Fibroblast of lung (primary cell): Measurements from ENCODE around the gene SEMA3B. TPM values are rescaled to one million over a fixed set of nuclear protein-coding genes. Genes with fewer than 3 reads are reported as not detected.
"Not testable (repeated sequence)": the region's sequence is repeated elsewhere in the genome, so short reads cannot be mapped to it uniquely, and the experiment has no call there.

ENCODE experiments used
- DNase-seq, 2 donors: peaks; one replicate each; pipeline versions ENCODE4 v3.0.0 to v3.0.0-alpha.2; 2010; ENCODE audit warnings: low read depth in 2 of 2
- H2AFZ ChIP-seq: 2 replicates; pipeline ENCODE4 v1.5.1; 2012; ENCODE audit warnings: low read length, control low read depth, inconsistent platforms
- H3K27ac ChIP-seq: 2 replicates; pipeline ENCODE4 v1.5.1; 2011; ENCODE audit warnings: low read length, control low read depth; ENCODE audit not compliant: insufficient read depth
- H3K27me3 ChIP-seq: 2 replicates; pipeline ENCODE4 v1.5.1; 2011; ENCODE audit warnings: mild to moderate bottlenecking, low read length; ENCODE audit not compliant: control insufficient read depth, insufficient read depth
- H3K36me3 ChIP-seq: 2 replicates; pipeline ENCODE4 v1.5.1; 2011; ENCODE audit warnings: low read length; ENCODE audit not compliant: control insufficient read depth, insufficient read depth
- H3K4me1 ChIP-seq: 2 replicates; pipeline ENCODE4 v1.5.1; 2011; ENCODE audit warnings: low read length; ENCODE audit not compliant: control insufficient read depth, insufficient read depth; ENCODE audit errors: extremely low read depth
- H3K4me2 ChIP-seq: 2 replicates; pipeline ENCODE4 v1.5.1; 2011; ENCODE audit warnings: low read length, control low read depth; ENCODE audit not compliant: insufficient read depth; ENCODE audit errors: extremely low read depth
- H3K4me3 ChIP-seq, 4 experiments: fragments of 200-600 bp in 1 of 4; sonication (generic) in 1 of 4; replicated peaks in 1 of 4; 2 replicates each; pipeline ENCODE4 v1.5.1; 2011 to 2016; ENCODE audit warnings: low read length in 4 of 4, low read depth in 3 of 4, mild to moderate bottlenecking in 3 of 4, control low read depth in 2 of 4, inconsistent platforms in 1 of 4, mixed read lengths in 1 of 4; ENCODE audit not compliant: insufficient read depth in 1 of 4; ENCODE audit errors: control extremely low read depth in 1 of 4
- H3K79me2 ChIP-seq: 2 replicates; pipeline ENCODE4 v1.5.1; 2012; ENCODE audit warnings: mild to moderate bottlenecking, low read length, inconsistent platforms; ENCODE audit not compliant: control insufficient read depth, insufficient read depth
- H3K9ac ChIP-seq: 2 replicates; pipeline ENCODE4 v1.5.1; 2011; ENCODE audit warnings: mild to moderate bottlenecking, low read length, control low read depth; ENCODE audit not compliant: insufficient read depth
- H3K9me3 ChIP-seq: 2 replicates; pipeline ENCODE4 v1.5.1; 2012; ENCODE audit warnings: low read depth, low read length; ENCODE audit not compliant: control insufficient read depth, insufficient read depth
- H4K20me1 ChIP-seq: 2 replicates; pipeline ENCODE4 v1.5.1; 2011; ENCODE audit warnings: low read length; ENCODE audit not compliant: control insufficient read depth, insufficient read depth; ENCODE audit errors: extremely low read depth
- EZH2 ChIP-seq: IDR thresholded peaks from 2 replicates; pipeline ENCODE4 v1.5.1; 2012; ENCODE audit warnings: low read length, control low read depth, mild to moderate bottlenecking; ENCODE audit errors: missing control alignments
- polyA plus RNA-seq, 2 donors: library from polyadenylated mRNA; depleted of rRNA in 1 of 2; stranded (reverse) in 1 of 2; unstranded in 1 of 2; fragments of >200 nt; gene quantifications; 2 replicates each; pipeline ENCODE4 v1.2.1, GENCODE V29; 2011 to 2012; ENCODE audit warnings: missing spikeins in 1 of 2
- total RNA-seq: library from RNA; depleted of rRNA; stranded (reverse); fragments of >200 nt; gene quantifications from 2 replicates; pipeline ENCODE4 v1.2.1, GENCODE V29; 2014
- TF ChIP-seq, protein P1 (sequence below), 2 donors: IDR thresholded peaks in 1 of 2; conservative IDR thresholded peaks in 1 of 2; 1 replicate in 1 of 2; 2 replicates in 1 of 2; pipeline ENCODE4 v1.5.1; 2011 to 2012; ENCODE audit warnings: low read length in 2 of 2, control low read depth in 1 of 2, inconsistent platforms in 1 of 2, low read depth in 1 of 2, mild to moderate bottlenecking in 1 of 2

SEMA3B gene
- total and polyA plus RNA-seq, 2 donors (not counting 1 experiment from before 2014, with no cell fraction given): 23.5 to 85.2 TPM

DNA sequence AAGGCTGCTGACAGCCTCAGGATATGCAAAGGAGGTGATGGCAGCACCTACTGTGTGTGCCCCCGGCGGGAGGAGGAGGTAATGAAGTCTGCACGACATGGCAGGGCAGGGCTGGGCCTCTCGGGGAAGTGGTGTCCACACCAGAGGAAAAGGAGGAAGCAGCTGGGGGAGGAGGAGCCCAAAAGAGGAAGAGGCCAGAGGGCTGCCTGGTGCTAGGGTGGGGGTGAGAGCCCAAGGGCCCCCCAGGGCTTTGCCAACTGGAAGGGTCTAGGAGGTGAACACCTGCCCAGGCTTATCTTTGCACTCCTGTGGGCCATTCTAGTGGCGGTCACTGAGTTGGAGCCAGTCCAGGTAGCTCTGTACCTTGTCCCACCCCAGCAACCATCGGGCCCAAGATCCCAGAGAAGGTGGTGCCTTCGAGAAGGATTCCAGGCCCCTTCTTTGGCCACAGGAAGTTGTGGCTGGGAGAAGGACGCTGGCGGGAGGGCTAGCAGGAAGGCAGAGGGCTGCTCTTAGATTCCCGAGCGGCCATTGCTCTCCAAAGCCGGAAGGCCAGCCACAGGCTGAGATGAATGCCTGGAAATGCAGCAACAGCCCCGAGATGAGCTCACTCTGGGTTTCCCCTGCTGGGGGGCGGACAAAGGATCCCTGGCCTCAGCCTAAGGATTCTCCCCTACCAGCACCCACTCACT lies 25.9 kb upstream of the SEMA3B start:
- Histone ChIP-seq H3K4me3 (peak overlapping the region in 1 of 4 experiments; percentile 7), H3K4me2 (no peak overlapping the region), H2AFZ (no peak overlapping the region), H3K79me2 (peaks cover 95% of the 10 kb centered on the region), H3K4me1 (peaks cover 51% of the 10 kb centered on the region), H3K27ac (peak overlapping the region; percentile 52), H4K20me1 (no peaks in the 10 kb centered on the region), H3K9me3 (no peaks in the 10 kb centered on the region), H3K9ac (peak overlapping the region; percentile 9), H3K36me3 (peaks cover 14% of the 10 kb centered on the region), H3K27me3 (no peaks in the 10 kb centered on the region)
- DNase-seq: peak in 1 of 2 donors; percentile 76
- TF ChIP-seq, protein P1, sequence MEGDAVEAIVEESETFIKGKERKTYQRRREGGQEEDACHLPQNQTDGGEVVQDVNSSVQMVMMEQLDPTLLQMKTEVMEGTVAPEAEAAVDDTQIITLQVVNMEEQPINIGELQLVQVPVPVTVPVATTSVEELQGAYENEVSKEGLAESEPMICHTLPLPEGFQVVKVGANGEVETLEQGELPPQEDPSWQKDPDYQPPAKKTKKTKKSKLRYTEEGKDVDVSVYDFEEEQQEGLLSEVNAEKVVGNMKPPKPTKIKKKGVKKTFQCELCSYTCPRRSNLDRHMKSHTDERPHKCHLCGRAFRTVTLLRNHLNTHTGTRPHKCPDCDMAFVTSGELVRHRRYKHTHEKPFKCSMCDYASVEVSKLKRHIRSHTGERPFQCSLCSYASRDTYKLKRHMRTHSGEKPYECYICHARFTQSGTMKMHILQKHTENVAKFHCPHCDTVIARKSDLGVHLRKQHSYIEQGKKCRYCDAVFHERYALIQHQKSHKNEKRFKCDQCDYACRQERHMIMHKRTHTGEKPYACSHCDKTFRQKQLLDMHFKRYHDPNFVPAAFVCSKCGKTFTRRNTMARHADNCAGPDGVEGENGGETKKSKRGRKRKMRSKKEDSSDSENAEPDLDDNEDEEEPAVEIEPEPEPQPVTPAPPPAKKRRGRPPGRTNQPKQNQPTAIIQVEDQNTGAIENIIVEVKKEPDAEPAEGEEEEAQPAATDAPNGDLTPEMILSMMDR (conservative IDR thresholded peaks at IDR 0.05 in 1 of 2, IDR thresholded peaks at IDR 0.05 in 1 of 2; ENCODE audit: low read depth in 1 of 2, low read length in 2 of 2): no peak
- no peak for TF ChIP-seq EZH2

DNA sequence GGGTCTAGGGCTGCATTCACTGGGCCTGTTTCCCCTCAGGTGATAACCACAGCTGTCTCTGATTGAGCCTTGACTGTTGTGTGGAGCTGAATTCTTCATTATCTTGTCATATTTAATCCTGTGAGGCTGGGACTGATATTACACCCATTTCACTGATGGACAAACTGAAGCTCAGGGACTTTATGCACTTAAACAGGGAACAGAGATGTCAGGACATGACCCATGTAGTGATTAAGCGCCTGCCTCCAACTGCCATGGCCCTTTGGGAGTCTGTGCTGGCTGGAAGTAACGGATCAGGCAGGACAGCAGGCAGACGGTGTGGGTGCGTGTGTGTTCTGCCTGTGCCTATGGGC lies 25.4 kb upstream of the SEMA3B start:
- Histone ChIP-seq H3K27ac (peak overlapping the region; percentile 52), H3K4me2 (no peak overlapping the region), H3K36me3 (peaks cover 11% of the 10 kb centered on the region), H3K79me2 (peaks cover 95% of the 10 kb centered on the region), H3K9me3 (no peaks in the 10 kb centered on the region), H3K9ac (peak overlapping the region; percentile 9), H3K4me3 (peak overlapping the region in 1 of 4 experiments; percentile 7), H3K27me3 (no peaks in the 10 kb centered on the region), H3K4me1 (peaks cover 50% of the 10 kb centered on the region), H4K20me1 (no peaks in the 10 kb centered on the region), H2AFZ (no peak overlapping the region)
- no peak for TF ChIP-seq EZH2
- TF ChIP-seq, protein P1 (conservative IDR thresholded peaks at IDR 0.05 in 1 of 2, IDR thresholded peaks at IDR 0.05 in 1 of 2; ENCODE audit: low read depth in 1 of 2, low read length in 2 of 2): no peak
- no peak for DNase-seq

DNA sequence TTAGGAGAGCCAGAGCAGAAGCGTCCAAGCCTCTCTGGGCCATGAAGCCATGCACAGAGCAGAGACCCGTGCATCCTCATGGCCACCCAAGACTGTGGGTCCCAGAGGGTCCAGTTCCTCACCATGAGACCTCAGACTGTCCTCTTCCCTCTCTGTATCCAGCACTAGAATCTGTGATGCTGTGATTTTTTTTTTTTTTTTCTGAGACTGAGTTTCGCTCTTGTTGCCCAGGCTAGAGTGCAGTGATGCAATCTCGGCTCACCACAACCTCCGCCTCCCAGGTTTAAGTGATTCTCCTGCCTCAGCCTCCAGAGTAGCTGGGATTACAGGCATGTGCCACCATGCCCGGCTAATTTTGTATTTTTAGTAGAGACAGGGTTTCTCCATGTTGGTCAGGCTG lies 24.1 kb upstream of the SEMA3B start:
- not testable (repeated sequence) for H3K9ac ChIP-seq, H3K4me2 ChIP-seq, H3K4me3 ChIP-seq, H3K9me3 ChIP-seq, DNase-seq, H4K20me1 ChIP-seq, H3K27me3 ChIP-seq, H3K36me3 ChIP-seq, H2AFZ ChIP-seq
- H3K4me1 ChIP-seq: peaks cover 55% of the 10 kb centered on the region
- peak overlapping the region; percentile 8 for H3K27ac ChIP-seq
- H3K79me2 ChIP-seq: peaks cover 95% of the 10 kb centered on the region
